Activated CD4-positive, alpha-beta T cell treated with anti-CD3 and anti-CD28 coated beads, Interleukin-2, amount 50 U/mL, for 1 hour (primary cell): ENCODE data around the gene FAM193B.

ENCODE experiments used
- DNase-seq: peaks from one replicate; pipeline ENCODE4 v3.0.0-alpha.2; 2020

FAM193B gene

GRCh38 chr5:177483042-177483441 lies 71.3 kb downstream of the FAM193B start:
- no peak for DNase-seq

DNA sequence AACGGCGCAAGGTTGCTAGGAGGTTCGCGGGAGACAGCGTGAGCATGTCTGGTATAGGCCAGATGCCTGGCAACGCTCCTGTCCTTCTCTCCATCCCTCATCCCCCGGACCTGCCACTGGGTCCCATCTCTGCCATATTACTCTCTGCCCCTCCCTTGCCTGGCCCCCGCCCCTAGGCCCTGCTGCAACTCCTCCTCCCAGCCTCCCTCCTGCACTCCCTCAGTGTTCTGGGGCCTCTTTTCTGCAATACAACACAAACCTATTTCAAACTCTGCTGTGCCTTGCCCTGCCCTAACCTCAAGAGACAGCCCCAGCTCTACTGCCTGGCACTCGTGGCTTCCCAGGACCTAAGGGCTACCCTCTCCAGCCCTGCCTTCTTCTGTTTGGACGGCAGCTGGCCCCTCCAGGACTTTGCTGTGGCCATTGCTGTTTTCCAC lies 72.0 kb downstream of the FAM193B start:
- no peak for DNase-seq

- DNase-seq, result no peak
These were observed 74.6 kb downstream of the FAM193B start for GRCh38 chr5:177479774-177480173.

DNA sequence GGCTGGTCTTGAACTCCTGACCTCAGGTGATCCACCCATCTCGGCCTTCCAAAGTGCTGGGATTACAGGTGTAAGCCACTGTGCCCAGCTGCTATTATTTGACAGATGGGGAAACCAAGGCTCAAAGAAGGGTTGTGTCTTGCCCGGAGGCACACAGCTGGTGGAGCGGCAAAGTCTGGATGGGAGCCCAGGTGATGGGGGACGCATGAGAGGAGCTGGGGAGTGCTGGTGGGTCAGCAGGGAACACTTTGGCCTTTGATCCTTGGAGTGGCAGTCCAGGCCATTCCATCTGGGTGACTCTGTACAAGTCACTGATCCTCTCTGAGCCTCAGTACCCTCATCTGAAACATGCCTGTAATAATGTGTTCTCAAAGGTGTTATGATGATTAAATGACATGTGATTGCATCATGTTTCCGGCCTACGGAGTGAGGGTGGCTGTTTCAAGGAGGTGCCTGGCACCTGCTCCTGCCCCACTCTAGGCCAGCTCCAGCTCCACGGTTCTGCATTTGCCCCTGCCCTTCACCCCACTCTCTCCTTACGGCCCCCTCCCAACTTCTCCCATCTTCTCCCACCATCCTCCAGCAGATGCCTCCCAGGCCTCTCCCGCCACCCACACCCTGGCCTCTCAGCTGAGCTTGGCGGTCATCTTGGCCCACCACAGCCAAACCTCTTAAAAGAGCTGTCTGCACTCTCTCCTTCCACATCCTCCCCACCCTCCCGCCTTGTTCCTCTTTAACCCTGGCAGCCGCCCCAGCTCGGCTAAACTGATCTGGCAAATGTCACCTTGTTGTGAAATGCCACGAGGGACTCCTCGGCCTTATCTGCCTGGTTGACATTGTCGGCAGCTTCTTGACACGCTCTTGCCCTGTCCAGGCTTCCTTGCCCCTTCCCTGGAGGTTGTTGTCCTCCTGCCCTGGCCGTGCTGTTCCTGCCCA lies 75.4 kb downstream of the FAM193B start:
- DNase-seq, result no peak

GRCh38 chr5:177477701-177478477 lies 76.5 kb downstream of the FAM193B start:
- DNase-seq, result no peak

DNA sequence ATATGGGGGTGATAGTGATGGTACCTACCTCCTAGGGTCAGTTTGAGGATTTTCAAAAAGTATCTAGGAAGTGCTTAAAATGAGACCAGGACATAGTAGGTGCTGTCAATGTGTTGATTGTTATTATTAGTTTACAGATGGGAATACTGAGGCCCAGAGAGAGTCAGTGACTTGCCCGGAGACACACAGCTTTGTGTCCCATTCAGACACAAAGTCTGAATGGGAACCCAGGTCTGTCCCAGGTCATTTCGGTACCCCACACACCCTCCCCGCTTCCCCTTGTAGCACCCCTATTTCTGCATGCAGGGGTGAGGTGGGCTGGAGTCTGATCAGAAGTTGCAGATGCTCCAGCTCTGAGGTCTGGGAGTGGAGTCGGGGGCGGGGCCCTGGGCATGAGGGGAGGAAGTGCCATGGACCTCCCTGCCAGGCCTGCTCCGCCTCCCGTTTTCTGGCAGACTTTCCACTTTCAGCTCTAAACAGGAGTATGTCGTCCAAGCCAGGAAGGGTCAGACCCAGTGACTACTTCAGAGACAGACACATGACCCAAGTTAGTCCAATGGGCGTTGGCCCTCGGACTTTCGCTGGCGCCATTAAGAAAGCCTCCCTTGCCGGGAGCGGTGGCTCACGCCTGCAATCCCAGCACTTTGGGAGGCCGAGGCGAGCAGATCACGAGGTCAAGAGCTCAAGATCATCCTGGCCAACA lies 77.7 kb downstream of the FAM193B start:
- DNase-seq, result no peak

DNA sequence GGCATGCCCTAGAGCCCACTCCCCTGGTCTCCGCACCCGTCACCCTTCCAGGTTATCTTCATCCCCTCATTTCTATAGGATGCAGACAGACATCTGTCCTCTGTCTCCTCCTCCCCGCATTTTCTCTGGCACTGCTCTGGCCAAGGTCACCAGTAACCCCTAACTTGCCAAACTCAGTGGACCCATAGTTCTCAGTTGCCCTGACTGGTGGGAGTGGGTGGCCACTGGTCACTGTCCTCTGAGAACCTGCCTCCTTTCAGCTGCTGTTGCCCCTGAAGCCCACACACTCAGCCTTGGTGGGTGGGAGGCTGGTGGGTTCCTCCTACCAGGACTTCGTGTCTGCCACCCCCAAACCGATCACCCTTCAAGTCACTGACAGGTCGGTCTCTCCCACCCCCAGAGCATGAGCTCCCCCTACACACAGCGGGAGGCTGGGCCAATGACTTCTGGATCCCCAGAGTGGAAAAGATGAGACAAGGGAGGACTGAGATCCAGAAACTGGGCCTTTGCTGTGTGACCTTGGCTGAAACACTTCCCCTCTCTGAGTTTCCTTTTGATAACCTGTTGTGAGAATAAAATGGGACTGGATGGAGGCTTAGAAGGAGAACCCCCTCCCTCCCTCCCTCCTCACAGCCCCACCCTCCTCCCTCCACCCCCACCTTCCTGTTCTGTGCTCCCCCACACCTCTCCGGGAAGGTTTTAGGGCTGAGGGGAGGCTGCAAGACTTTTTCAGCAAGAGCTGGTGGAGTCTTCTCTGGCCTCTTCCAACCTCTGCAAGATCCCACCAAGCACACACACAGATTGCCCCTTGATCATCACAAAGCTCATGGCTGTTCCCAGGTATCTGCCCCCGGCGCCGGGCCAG lies 78.6 kb downstream of the FAM193B start:
- DNase-seq, result no peak

DNA sequence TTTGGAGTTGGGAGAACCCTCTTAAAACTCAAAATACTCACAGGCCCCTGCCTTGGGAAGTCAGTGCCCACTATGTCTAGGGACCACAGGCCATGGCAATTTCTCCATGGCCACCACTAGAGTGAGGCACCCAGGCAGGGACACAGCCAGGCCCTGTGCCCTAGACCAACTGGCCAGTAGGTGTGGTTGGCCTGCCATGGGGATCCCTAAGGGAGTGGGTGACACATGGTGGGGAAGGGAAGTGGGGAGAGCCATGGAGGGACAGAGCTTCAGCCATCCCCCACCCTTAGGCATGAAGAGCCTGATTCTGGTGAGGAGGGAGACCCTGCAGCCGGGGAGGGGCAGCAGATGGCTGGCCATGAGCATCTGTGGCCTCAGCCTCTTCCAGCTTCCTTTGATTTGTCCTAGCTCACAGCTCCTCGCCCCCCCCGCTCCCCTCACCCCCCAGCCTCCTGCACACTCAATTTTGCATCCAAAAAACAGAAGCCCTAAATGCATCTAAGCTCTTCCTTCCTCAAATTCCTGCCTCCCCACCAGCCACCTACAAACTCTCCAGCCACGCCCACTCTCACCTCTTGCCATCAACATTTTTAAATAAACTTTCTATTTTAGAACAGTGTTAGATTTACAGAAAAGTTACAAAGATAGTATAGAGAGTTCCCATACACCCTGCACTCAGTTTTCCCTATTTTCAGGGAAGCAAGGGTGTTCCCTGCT lies 79.4 kb downstream of the FAM193B start:
- no peak for DNase-seq

DNA sequence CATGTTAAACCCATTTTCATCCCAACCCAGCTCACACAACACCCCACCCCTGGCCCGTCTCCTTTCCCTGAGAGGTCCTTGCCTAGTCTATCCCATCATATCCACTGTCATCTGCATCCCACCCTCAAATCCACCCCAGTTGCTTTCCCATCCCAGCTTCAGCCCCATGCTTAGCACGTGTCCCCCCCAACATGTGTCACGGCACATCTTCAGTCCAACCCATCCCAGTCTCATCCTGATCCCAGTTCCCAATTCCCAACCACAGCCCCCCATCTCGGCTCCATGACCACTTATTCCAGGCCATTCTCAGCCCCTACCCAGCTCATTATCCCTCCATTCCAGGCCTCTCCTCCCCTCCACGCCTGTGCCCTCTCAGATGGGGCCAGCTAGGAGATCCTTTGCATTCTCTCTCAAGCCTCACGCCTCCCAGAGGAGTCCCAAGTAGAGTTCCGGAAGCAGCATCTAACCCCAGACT lies 80.3 kb downstream of the FAM193B start:
- no peak for DNase-seq

DNA sequence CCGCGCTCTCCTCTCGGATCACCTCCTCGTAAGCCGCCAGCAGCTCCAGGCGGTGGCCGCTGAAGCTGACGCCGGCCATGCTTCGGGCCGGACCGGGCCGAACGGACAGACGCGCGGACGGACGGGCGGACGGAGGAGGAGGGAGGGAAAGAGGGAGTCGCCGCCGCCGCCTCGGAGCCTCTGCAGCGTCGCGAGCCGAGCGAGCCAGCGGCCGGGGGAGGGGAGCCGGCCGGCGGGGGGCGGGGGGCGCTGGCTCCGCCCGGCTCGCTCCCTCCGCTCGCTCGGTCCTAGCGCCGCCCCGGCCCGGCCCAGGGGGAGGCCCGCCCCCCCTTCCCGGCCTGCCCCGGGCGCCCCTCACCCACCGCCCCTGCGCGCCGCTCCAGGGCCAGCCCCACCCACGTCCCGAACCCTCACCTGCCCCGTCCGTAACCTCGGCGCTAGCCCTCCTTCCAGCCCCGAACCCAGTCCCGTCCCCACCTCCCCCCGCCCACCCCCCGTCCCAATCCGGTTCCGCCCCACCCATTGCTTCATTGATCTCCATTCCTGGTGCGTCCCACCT lies 80.8 kb downstream of the FAM193B start, which contains the start of gene DBN1:
TSS of gene DBN1 (minus strand) at position 192 of the 559 bp plus-strand sequence. CDS start at position 79, 113 bp downstream.
- no peak for DNase-seq

DNA sequence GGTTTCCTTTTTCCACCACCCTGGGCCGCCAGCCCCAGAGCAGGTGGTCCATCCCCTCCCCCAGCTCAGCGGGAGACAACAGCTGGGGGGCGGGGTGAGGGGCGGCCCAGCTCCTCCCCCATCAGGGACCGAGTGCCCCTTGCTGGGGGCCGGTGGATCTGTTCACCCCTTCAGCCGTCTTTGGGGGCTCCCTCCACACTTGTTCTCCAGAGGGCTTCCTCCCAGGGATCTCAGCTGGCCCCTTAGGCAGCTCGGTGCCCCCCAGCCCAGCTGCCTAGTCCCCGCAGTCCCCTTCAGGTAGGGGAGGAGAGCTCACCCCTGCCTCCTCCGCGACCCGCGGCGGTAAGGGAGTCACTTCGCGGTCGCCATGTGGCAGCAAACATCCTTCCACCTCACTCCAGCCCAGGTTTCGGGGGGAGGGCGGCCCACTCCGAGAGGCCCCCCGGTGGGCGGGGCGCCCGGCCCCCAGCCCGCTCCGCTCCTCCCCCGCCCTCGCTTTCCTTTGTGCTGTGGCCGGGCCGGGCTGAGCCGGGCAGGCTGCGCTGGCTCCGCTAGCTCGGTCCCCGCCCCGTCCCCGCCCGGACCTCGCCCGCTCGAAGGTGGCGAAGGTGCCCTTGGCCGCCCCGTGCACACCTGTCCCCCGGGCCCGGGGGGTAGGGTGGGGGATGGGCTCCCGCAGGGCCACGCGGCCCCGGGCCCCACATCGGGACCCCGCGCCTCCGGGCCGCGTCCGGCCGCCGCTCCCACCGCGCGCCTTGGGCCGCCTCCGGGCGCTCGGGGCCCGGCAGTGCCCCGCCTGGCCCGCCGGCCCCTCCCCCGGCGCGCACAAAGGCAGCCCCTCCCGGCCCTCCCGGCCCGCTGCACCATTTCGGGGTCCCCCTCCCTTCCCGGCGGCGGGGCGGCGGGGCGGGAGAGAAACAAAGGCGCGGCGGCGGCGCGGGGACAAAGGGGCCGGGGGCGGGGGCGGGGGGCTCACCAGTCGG lies 81.6 kb downstream of the FAM193B start:
- peak; percentile 33 for DNase-seq

DNA sequence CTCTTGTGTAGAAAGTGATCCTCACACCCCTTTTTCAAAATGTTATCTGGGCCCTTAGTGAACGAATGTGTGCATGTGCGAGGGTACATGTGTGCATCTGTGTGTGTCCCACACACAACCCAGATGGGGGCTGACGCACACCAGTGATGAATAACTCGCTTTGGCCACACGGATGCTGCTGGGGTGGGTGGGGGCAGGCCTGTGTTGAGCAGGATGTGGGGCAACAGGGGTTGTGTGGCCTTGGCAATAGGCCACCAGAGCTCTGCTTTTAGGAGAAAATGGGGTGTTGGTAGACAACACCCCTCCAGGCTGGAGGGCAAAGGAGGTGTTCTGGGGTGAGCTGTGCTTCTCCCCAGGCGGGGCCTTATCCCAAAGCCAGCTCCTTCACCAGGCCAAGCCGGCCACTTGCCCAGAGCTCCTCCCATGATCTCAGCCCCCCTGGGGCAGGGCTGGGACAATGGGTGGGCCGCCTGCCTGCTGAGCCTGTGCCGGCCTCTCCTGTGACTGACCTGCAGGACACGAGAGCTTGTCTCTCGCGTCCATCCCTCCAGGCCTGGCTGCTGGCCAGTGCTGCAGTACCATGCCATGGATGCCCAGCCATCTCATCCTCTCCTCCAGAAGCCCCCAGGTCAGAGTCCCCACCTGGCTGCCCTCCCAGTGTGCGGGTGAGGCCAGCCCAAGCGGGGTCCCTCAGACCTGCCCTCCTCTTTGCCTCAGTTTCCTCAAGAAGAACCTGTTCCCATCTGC lies 82.6 kb downstream of the FAM193B start:
- DNase-seq, result no peak

DNA sequence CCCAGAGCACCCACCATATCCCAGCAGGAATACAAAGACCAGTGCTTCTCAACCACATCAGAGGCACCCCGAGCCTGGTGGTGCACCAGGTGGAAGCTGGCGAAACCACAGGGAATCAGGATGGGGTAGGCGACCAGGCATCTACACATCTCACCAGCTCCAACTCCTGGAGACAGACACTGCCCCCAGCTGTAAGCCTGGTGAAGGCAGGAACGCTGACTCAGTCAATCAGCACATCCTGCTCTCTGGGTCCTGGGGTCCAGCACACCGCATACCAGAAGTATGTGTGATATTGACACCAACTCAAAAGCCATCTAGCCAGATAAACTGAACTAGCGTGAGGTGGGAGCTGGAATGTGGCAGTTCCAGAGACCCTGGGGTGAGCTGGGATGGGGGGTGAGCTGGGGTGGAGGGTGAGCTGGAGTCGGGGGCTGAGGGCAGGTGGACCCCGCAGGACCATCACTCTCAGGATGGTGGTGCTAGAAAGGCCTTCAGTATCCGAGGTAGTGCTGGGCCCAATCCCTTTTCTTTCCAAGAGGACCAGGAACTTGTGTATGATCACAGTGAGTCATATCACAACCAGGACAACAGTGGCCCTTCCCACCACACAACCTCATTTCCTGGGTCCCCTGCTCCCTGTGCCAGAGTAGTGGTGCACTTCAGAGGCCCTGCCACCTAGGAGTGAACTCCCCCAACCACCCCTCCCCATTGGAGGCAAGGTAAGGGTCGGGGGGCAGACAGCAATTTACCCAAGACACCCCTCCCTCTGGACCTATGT lies 83.4 kb downstream of the FAM193B start:
- no peak for DNase-seq
